NK-92 treated with Interleukin-12 subunit alpha and Interleukin-12 subunit beta, amount 100 ng/mL, for 24 hours (cell line): ENCODE results near the gene LRSAM1.

ENCODE experiments used
- DNase-seq: peaks from one replicate; lab custom pipeline; 2025; lab: John Stamatoyannopoulos, UW

Gene LRSAM1

GRCh38 chr9:127516835-127517607, 65.7 kb downstream of the LRSAM1 start:
- DNase-seq: no peak

GRCh38 chr9:127517620-127518019, 66.3 kb downstream of the LRSAM1 start:
- DNase-seq: no peak

- DNase-seq: no peak
Observed at GRCh38 chr9:127518091-127518856, 67.0 kb downstream of the LRSAM1 start.

- DNase-seq: no peak
Observed at GRCh38 chr9:127519301-127520166, 68.2 kb downstream of the LRSAM1 start.

- no peak for DNase-seq
Observed at GRCh38 chr9:127520941-127521918, 69.9 kb downstream of the LRSAM1 start.

GRCh38 chr9:127521919-127522304, 70.6 kb downstream of the LRSAM1 start:
- DNase-seq: no peak

DNA sequence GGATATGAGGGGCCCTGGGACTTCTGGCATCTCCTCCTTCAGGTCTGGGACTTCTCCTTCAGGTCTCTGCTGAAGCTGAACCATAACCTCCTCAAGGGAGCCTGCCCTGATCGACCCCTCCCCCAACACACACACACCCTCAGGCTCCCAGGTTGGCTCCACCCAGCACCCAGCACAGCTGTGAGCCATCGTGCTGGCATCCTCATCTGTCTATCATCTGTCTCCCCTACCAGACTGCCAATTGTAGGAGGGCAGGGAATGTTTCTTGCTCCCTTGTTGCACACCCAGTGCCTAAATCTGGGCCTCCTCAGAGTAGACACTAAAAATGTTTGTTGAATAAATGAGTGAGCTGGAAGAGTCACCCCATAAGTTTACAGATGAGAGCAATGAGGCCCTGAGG, 71.4 kb downstream of the LRSAM1 start:
- DNase-seq: no peak

DNA sequence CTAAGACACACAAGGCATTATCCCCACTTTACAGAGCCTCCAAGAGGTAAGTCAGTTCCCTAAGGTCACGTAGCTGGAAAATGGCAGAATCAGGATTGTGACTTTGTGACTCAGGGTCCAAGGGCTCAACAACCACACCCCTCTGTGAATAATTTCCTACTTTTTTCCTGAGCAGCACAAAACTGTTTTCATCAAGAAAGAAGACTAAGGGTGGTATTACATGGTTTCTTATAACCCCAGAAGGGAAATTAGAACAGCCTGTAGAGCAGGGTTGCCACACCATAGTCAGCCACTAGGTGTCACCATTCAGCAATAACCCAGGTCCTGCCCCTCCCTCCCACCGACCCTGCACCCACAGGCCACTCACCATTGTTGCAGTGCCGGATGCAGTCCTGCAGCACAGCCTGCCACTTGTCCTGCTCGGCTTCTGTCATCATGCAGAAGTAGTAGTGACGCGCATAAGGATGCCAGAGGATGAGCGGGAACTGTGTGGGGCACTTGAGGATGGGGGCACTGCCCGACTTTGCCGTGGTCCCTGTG, 72.1 kb downstream of the LRSAM1 start:
- no peak for DNase-seq

GRCh38 chr9:127524373-127524772, 73.1 kb downstream of the LRSAM1 start:
- no peak for DNase-seq

DNA sequence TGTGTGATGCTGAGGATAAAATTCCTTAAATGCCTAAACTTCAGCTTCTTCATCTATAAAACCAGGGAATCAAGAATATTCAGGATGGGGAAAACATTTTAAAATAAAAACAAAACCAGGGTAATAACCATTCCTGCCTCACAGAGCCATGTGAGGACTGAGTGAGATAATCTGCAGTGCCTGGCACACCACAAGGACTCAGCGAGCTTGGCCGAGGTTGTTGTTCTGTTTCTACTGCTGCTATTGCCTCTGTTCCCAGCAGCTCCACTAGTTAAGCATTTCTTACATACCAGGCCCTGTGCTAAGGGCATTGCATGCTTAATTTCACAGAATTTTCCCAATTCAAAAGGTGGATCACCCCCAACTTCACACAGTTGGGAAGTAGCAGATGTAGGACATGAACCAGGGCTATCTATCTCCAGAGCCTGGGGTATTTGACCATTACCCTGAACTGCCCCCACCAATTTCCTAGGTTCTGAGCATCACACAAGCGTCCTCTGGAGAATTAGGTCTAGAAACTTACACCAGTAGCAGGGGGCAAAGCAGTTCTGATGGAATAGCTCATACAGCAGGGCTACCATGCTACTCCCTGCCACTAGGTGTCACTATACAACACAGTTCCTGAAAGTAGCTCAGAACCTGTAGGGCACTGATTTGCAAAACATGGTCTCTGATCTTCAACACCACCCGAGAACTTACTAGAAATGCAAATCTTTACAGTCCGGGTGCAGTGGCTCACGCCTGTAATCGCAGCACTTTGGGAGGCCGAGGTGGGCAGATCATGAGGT, 74.3 kb downstream of the LRSAM1 start:
- no peak for DNase-seq

GRCh38 chr9:127526655-127527559, 75.6 kb downstream of the LRSAM1 start:
- no peak for DNase-seq

DNA sequence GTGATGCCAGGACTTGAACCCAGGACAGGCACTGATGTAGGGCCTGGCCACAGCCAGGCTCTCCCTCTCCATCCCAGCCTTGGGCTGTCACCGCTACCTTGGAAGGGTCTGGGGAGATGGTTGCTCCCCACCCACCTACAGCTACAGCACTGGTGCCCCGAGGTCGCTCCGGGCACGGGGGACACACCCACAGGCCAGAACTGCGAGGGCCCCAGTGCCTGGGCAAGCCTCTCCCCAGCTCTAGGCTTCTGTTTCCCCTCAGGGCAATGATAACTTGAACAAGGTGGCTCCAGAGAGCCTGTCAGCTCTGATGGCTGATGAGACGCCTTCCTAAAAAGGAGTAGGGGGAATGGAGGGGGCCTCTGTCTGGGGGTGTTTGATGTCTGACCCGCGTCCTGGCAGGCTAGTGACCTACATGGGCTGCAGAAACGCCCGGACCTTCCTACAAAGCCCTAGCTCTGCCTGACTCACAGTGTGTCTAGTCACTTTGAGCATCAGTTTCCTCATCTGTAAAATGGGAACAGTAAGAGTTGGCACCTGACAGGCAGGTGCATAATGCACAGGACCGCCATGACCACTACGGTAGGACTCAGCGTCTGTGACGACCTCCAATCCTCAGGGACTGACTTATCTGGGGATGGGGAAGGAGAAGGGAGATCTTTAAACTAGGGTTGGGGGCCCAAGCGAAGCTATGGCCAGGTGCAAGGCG, 76.4 kb downstream of the LRSAM1 start:
- DNase-seq: no peak

GRCh38 chr9:127528422-127529251, 77.3 kb downstream of the LRSAM1 start:
- no peak for DNase-seq

DNA sequence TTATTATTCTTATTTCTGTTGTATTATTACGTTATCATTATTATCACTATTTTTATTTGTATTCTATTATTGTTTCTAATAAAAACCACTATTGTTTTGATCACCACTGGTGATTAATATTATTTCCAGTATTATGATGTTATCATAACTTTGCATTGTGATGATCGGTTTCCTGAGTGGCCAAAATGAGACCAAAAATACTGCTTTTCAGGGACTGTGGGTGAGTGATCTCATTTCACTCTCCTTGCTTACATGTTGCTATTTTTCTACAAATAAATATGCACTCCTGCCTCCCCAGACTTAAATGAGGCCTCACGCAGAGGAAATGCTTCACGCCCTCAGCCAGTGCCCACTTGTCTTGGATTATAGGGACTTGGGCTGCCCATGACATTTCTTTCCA, 78.4 kb downstream of the LRSAM1 start:
- DNase-seq: no peak

- DNase-seq: no peak
Observed at GRCh38 chr9:127530206-127530941, 79.1 kb downstream of the LRSAM1 start.

DNA sequence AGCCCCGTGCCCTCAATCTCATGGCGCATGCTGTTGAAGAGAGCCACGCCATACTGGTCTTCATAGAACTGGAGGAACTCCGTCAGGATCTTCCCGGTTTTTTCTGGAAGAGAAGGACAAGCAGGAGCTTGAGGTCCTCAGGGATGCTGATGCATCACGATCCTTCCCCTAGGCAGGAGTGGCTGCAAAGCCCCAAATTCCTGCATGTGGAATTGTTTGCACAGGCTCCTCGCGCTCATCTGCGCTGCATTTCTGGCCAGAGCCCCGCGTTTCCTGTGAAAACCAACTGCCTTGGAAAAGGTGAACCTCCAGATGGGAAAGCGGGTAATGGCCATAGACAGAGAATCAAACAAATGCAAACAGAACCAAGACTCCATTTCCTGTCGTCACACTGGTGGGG, 80.4 kb downstream of the LRSAM1 start:
- no peak for DNase-seq
